HG02852 (cell line): ENCODE measurements around the gene PLEKHH2.

Experiments used
- ATAC-seq: cut with Tn5 transposase; IDR thresholded peaks from one replicate; pipeline ENCODE4 v1.9.1; 2021; ENCODE audit warnings: mild to moderate bottlenecking, moderate library complexity; ENCODE audit not compliant: unreplicated experiment

Gene PLEKHH2

DNA sequence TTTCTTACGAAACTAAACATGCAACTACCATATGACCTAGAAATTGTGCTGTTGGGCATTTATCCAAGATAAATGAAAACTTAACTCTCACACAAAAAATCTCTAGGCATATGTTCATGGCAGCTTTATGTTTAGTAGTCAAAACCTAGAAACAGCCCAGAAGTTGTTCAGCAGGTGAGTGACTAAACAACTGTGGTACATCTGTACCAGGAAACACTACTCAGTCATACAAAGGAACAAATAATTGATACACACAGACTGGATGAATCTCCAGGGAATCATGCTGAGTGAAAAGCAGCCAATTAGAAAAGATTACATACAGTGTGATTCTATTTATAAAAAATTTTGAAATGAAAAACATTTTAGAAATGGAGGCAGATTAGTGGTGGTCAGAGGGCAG lies 166.1 kb downstream of the PLEKHH2 start:
- no peak for ATAC-seq

DNA sequence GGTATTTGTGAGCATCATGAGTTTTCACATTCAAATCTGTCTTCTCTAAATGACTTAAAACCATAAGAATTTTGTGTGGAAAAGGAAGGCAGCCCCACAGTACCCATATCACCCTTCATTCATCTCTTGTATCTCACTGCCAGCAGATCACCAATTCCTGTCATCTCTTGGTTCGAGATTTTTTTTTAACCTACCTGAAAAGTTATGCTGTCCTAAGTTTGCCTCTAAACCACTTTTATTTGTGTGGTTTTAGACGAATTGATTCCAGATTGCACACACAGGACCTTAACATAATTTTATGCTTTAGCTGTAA lies 169.6 kb downstream of the PLEKHH2 start:
- ATAC-seq: no peak

DNA sequence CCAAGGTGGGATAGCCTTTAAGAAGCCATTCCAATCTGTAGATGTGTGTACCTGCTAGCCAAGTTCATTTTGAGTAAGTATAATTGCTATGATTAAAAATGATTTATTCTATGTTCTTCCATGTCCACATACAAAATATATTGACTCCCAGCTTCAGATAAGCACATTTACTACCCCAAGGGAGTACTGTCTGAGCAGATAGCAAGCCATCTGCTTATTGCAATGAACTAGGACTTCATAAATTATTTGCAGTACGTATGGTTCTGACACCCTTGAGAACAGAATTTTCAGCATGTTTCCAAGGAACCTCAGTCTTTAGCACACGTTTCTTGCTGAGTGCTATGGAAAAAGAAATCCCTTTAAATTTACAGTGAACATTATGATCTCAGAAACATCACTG lies 173.4 kb downstream of the PLEKHH2 start:
- ATAC-seq: no peak

DNA sequence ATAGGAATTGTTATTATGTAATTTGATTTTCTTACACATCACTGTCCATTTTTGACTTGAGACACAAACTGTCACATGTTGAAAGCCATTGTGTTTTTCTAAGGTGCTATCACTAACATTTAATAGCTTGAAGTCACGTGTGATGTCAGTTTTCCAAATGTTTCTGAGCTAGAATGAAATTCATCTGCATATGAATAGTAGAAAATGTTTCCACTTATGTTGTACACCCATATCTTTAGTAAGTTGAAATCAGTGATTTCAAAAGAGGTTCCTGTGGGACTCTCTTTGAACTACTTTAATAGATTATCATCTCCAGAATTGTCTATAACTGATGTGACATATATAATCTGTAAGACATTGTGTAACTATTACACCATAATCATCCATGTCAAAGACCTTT lies 173.8 kb downstream of the PLEKHH2 start:
- ATAC-seq: no peak

DNA sequence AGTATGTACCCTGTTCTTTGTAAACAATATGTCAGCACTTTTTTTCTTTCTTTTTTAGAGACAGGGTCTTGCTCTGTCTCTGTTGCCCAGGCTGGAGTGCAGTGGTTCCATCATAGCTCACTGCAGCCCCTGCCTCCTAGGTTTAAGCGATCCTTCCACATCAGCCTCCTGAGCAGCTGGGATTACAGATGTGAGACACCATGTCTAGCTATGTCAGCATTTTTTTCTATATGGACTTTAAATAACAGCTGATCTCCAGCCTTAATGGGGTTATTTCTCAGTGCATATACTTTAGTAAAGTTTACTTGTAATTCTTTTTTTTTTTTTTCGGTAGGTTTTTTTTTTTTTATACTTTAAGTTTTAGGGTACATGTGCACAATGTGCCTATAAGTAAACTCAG lies 174.9 kb downstream of the PLEKHH2 start:
- ATAC-seq: no peak

DNA sequence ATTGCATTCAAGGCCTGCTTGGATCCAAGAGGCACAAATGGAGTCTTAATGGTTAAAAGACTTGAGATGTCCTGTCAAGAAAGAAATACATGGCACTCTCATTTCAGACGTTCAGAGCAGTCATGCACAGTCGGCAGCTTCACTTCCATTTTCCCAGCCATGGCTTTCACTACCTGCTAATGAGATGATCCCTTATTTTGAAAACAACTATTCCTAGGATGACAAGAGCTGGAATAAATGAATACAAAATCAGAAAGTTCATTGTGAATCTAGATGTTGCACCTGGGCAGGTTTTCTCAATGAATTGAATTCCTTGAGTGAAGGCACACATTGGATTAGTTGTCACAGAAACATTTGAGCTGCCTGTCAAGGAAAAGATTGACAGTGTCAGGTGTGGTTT lies 175.9 kb downstream of the PLEKHH2 start:
- no peak for ATAC-seq

DNA sequence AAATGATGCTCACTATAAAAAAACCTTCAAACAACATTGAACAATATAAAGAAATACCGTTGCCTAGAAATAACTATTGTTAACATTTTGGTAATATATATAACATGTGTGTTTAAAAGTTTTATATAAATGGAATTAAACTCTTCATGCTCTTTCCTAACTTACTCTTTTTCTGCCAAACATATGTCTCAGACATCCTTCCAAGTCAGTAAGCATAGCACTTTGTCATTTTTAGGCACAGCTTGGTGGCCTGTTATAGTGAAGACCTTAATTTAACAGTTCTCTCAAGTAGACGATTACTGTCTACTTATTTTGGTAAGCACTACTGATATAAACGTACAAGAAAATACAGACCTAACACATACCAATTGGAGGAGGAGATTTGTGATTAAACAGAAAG lies 177.7 kb downstream of the PLEKHH2 start:
- ATAC-seq: no peak
